GM21447 (cell line): Measurements from ENCODE around the gene STARD10.
"Not testable (repeated sequence)": the region's sequence is repeated elsewhere in the genome, so short reads cannot be mapped to it uniquely, and the experiment has no call there.

Experiments
- ATAC-seq: cut with Tn5 transposase; IDR thresholded peaks from one replicate; pipeline ENCODE4 v1.9.1; 2021; ENCODE audit not compliant: unreplicated experiment

Gene STARD10

GRCh38 chr11:72793425-72794367, at the start of gene STARD10:
Gene STARD10, minus strand, starts transcription at chr11:72794047. Its CDS starts 12,866 bp downstream, at chr11:72781181.
- ATAC-seq, result peak; percentile 84

DNA sequence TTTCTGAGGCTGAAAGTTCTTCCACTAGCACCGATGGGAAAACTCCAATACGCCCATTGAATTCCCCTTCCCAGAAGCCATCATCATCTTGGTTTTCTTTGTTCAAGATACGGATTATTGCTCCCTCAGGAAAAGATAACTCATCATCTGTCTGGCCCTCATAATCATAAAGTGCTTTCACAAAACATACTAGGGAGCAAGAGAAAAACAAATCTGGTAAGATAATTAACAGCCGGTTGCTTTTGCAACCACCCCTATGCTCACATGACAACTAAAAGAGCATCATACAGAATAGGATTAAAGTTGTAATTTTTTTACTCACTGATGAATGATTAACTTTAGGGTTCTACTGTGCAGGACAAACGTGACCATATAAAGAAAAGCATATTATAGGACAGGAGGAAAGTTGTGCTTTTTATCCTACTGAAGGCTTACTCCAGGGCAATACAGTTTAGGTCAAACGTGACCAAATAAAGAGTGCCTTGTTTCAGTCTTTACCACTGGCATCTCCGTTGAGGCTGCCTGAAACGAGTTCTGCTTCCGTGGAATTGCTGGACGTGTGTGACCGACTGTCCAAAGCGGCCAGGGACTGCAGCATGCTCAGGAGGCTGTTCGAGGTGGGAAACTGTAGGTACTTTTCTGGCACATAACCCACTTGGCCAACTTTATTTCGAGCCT, 48.9 kb upstream of the STARD10 start:
- no peak for ATAC-seq

DNA sequence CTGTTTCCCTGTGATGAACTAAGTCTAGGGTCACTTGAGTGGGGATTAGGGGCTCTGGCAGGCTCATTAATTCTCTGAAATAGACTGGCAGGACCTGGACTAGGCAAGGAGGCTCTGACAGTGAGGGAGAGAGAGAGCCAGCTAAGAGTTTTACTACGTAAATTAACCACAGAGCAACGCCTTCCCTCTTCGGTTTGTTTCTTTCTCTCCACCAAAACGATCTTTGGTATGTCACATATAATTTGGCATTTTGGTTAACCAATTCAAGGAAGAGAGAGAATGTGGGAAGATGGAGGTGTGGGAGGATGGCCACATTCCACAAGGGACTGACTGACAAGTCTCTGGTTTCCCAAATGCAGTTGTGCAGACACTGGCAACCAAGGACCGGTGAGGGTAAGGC, 48.3 kb upstream of the STARD10 start:
- ATAC-seq, result no peak

DNA sequence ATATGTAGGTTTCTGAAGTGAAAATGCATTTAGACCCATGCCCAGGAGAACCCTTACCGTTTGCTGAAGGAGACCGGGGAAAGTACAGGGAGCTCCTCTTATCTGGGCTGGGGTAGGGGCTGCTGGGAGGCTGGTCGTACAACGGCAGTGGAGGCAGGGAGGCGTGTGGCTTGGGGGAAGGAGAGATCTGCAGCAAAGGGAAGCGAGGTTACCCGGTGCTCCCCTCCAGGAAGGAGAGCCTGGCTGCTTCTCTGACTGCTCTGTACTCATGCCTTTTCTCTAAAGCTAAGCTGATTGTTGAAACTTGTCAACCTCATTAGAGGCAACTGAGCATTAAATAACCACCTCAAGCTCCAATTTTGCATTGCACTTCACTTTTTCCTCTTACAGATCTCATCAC, 47.5 kb upstream of the STARD10 start:
- no peak for ATAC-seq

- ATAC-seq, result no peak
Observed at GRCh38 chr11:72840780-72841179, 46.9 kb upstream of the STARD10 start.

GRCh38 chr11:72838691-72839305, 45.0 kb upstream of the STARD10 start:
- ATAC-seq, result no peak

GRCh38 chr11:72836111-72836510, 42.3 kb upstream of the STARD10 start:
- no peak for ATAC-seq

- ATAC-seq, result no peak
Observed at GRCh38 chr11:72834905-72835304, 41.1 kb upstream of the STARD10 start.

DNA sequence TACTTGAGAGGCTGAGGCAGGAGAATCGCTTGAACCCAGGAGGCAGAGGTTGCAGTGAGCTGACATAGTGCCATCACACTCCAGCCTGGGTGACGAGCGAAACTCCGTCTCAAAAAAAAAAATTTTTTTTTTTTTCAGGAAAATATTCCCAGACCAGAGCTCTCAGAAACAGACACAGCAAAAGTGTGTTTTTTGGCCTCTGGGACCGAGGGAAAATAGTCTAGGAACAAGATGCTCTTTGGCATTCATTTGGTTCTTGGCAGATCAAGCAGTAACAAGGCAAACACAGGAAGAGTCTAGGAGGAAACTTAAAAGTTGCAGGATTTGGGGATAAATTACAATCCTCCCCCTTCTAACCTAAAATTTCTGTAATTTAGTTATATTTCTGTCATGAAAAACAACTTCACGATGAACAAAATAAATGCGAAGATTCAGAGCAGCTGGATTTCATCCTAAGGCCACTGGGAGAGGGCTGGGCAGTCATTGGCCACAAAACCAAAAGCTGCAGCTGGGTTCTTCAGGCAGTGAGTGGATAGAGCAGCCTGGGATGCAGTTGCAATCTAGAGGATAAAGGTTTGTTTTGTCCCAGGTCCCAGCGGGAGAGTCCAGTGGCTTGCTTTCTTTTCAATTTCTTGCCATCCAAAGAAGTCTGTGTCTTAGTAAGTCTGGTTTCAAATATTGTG, 40.1 kb upstream of the STARD10 start:
- ATAC-seq, result no peak

GRCh38 chr11:72833083-72833733, 39.4 kb upstream of the STARD10 start:
- no peak for ATAC-seq

GRCh38 chr11:72832301-72833082, 38.6 kb upstream of the STARD10 start:
- ATAC-seq, result no peak

DNA sequence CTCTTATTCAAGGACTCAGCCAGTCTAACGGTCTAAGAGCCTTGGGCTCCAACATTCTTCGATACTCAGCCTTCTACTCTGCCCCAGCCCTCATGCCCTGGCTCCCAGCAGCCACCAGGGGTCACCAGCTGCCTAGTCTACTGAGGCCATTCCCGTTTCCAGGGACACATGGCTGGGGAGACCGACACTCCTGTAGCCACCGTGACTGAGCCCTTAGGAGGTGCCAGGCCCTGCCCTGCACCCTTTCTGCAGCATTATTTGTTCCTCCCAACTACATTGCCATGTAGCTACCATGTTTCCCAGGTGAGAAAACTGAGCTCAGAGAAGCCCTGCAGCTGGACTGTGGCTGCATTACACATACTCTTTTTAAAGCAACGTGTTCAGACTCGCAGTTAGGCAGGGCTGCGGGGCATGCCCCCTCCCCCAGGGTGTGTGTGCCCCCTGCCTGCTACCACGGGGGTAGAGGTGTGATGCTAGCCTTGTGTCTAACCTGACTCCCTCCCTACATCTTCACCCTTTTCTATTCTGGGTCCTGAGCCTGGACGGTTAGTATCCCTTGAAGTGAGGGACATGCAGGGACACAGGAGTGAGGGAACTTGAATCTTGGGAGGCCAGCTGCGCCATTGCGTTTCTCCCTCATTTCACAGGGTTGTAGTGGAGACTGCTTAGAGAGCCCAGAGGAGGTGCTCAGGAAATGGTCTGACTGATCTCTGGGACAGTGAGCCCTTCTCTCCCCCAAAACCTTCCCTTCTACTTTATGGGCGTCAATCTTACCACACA, 37.9 kb upstream of the STARD10 start:
- no peak for ATAC-seq

GRCh38 chr11:72829884-72830533, 36.2 kb upstream of the STARD10 start:
- no peak for ATAC-seq

DNA sequence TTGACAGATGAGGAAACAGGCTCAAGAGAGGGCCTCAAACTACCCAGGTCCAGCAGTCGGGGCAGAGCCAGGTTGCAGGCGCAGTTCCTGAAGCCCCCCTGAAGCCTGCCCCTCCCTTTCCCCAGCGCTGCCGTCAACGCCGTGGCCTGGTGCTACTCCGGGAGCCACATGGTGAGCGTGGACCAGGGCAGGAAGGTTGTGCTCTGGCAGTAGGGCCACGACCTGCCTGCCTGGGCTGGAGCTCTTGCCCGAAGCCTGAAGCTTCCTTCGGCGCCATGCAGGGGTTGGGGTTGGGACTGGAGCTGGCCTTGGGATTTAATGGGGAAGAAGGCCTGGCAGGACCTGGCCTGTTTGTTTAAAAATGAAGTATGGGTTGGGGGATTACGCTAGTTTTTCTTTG, 35.3 kb upstream of the STARD10 start:
- ATAC-seq, result no peak

DNA sequence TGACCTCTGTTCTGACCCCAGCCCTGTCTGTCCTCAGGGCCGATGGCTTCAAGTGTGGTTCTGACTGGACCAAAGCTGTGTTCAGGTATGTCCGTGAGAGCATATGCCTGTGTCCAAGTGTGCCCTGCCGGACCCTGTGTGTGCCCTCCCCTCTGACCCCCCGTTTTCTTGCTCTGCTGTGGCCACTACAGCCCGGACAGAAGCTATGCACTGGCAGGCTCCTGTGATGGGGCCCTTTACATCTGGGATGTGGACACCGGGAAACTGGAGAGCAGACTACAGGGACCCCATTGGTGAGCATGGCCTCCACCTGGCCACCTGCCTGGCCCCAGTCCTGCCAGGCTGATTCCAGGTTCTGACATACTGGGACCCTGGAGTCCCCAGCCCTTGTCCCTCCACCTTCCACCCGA, 34.9 kb upstream of the STARD10 start:
- no peak for ATAC-seq

GRCh38 chr11:72828081-72828567, 34.3 kb upstream of the STARD10 start:
- no peak for ATAC-seq

DNA sequence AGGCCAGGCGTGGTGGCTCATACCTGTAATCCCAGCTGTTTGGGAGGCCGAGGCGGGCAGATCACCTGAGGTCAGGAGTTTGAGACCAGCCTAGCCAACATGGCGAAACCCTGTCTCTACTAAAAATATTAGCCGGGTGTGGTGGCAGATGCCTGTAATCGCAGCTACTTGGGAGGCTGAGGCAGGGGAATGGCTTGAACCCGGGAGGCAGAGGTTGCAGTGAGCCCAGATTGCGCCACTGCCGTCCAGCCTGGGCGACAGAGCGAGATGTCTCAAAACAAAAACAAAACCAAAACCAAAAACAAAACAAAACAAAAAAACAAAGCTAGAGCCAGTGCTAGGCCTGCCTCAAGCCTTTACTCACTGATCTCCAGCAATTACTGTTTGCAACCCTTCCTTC, 33.8 kb upstream of the STARD10 start:
- not testable (repeated sequence) for ATAC-seq

GRCh38 chr11:72826942-72827480, 33.2 kb upstream of the STARD10 start:
- no peak for ATAC-seq
